ENCODE results near the gene OLFM2.
"Not testable (repeated sequence)": the region's sequence is repeated elsewhere in the genome, so short reads cannot be mapped to it uniquely, and the experiment has no call there.

The OLFM2 gene

DNA sequence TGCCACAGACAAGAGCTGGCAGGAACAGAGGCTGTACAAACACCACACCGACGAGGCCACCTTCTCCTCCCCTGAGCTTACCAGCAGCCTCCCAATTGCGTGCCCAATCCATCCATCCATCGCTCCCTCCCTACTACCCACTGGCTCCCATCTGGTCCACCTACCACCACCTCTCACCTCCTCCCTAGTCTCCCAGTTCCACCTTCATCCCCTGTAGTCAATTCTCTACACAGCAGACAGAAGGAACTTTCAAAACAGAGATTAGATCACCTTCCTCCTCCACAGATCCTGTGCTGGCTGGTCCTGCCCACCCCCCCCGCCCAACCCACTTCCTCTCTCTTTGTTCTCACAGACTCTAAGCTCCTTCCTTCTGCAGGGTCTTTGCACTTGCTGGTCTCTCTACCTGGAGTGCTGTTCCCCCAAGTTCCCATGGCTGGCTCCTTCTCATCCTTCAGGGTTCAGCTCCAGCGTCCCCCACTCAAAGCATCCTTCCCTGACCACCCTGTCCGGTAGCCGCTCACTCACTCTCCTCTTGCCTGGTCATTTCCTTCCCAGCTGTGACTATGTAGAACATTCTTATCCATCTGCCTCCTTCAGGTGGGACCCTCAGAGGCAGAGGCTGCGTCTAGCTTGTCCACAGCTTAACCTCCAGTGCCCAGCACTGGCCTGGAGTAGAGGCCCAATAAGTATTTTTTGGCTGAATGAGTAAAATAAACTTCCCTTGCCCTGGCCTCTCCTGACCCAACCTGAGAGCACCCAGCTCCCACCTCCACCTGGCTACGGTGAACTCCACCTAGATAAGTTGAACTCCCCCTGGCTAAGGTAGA is 78.2 kb downstream of the OLFM2 start:
- peak; percentile 5 for DNase-seq

DNA sequence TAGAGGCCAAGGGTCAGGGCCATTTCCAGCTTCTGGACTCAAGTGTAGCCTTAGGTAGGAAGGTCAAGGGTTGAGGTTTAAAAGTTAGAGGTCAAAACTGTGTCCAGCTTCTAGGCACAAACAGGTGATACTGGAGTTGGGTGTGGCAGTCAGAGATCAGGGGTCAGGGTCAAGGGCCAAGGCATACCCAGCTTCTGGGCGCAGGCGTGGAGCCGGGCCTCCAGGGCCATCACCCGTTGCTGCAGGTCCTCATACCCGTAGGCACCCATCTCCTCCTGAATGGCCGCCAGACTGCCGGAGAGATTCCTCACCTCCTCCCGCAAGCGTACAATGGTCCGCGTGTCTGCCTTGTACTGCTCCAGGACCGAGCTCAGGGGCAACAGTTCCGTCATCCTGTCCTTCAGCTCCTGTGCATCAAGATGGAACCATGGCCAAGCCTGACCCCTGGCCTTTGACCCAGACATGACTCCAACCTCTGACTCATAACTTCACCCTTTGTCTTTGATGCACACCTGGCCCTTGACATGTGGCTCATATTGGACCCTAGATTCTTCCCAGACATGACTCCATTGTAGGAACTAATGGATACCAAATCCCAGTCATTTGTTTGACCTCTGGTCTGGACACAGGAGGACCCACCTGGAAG is 79.1 kb downstream of the OLFM2 start:
- DNase-seq, result no peak

DNA sequence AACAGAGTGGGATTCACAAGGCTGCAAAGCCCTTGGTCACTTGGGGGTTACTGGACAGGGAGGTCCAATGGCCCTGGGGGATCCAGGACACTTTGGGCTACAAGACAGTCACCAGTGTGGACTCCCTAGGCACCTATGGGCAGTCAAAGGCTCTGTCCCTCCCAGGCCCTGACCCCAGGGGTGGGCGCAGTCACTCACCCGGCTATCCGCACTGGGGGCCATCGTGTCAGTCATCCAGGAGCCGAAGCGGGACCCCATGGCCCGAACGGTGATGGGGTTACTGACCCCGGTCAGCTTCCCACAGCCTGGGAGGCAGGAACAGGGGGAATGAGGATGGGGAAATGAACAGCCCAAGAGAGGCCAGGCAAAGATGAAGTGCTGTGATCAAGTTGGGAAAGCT is 79.7 kb downstream of the OLFM2 start:
- DNase-seq, result no peak

DNA sequence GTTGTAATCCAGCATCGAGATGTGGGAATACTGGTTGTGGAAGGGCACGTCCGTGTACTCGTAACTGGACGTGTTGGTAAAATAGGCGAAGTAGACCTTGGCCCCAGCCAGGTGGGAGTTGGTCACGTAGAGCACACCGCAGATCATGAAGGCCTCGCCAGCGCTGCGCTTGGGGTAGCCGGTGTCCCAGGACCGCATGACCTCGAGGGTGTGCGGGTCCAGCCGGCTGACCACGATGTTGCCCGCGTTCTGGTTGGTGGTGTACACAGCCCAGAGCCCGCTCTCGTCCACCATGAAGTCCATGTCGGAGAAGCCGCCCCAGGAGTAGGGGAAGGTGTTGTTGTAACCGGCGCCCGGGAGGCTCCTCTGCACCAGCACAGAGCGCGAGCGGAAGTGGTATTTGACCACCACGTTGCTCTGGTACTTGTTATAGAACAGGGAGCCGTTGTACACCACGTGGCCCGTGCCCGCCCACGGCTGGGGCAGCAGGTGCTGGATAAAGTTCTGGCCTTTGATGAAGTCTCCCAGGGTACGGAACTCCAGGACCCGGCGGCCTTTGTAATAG is 82.0 kb downstream of the OLFM2 start:
- no peak for DNase-seq

DNA sequence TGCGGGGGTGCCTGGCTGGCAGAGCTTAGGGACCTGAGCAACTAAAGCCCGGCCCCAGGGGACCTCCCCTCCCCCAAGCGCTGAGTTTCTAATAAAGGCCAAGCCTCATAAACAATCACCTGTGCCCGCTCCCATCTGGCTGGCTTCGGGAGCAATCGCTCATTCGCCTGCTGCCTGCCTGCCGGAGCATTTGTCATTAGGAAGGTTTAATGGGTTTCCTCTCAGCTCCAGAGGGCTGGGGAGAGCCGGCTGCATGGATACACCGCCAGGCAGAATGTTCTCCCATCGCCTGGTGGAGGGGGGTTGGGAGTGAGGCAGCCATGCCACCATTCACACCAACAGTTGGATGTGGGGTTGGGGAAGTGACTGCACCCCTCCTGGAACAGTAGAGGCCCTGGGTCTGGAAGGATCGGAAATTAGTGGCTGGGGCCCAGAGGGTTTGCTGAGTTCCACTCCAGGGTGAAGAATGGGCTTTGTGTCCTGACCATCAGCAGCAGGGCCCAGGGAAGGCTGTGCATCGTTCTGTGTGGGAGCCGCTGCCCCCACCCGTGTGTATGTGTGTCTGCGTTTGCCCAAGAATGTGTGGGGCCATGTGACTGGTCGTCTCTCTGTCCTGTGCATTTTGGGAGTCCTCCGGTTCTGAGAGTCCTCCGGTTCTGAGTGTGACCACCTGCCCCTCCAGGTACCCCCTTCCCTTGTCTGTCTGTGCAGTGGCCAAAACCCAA is 85.9 kb downstream of the OLFM2 start:
- DNase-seq, result no peak

DNA sequence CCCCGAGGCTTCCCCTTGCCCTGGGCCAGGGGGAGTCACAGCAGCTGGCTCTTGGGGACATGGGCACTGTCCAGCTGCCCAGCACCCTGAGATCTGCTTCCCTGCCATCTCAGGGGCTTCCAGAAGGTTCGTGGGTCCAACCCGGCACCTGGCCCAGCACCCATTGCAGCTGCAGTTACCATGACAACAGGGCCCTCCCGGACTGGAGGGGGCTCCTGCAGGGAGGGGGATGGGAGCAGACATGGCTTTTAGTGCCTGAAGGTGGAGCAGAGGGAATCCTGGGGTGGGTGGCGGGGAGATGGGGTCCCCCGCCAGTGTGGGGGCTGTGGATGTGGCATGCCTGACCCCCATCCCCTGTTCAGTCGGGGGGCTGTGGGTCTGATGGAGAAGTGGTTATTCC is 86.5 kb downstream of the OLFM2 start:
- no peak for DNase-seq

DNA sequence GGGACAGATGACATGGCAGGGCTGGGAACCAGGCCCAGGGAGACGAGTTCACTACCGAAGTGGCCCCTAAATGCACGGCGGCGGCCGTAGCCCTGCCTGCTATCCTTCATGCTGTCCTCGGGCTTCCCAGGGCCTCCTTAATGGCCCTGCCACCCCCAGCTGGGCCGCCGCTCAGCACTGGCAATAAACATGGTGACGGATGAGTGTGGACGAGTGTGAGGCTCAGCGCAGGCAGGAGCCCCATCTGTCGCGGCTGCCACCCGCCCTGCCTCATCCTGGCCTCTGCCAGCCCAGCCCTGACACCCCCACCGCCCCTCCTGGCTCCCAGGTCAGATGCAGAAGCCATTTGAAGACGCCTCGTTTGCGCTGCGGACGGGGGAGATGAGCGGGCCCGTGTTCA is 87.6 kb downstream of the OLFM2 start:
- DNase-seq, result no peak

DNA sequence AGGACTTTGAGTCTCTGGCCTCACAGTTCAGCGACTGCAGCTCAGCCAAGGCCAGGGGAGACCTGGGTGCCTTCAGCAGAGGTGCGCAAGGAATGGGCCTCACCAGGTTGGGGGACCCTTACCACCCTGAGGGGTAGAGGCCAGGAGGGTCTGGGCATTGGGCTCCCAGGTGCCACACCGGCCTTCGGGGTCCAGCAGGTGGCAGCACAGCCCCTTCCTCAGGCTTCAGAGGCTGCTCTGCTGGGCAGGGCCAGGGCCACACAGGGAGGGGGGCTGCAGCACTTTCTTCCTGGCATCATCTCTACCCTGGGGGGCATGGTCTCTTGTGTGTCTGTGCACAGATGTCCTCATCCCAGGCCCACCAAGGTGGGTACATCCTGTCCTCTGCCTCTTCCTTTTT is 88.3 kb downstream of the OLFM2 start:
- peak; percentile 26 for DNase-seq

DNA sequence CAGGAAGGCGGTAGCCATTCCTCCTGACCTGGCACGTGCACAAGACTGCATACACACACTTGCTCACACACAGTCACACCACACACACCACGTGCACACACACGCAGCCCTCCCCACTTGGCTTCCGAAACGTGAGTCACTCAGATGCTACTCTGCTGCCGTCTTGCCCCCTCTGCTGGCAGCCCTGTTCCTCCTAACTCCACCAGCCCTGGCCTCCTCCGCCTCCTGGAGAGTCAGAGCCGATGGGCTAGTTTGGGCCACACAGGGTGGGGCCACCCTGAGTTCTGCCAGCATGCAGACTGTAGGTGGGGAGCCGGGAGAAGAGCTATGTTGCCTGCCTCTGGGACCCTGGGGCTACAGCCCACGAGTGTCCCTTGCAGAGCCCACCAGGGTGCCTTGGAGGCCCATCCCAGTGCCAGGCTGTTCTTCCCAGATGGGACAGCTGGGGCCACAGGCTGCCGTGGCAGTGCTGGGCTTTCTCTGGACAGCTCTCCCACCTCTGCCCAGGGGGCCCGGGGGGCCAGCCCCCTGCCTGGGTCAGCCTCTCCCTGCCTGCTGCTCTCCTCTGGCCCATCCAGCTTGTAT is 89.1 kb downstream of the OLFM2 start:
- peak; percentile 16 for DNase-seq

DNA sequence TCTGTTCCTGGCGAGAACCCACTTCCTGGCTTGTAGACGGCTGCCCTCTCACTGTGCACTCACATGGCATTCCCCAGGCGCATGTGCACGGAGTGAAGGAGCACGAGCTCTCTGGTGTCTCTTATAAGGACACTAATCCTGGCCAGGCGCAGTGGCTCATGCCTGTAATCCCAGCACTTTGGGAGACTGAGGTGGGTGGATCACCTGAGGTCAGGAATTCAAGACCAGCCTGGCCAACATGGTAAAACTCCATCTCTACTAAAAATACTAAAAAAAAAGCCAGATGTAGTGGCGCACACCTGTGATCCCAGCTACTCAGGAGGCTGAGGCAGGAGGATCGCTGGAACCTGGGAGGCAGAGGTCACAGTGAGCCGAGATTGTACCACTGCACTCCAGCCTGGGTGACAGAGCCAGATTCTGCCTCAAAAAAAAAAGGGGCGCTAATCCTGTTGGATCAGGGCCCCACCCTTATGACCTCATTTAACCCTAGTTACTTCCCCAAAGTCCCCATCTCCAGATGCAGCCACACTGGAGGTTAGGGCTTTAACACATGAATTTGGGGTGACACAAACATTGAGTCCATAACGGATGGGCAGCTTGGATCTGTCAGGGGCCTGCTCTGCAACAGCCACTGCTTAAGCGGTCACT is 92.6 kb downstream of the OLFM2 start:
- DNase-seq, result not testable (repeated sequence)

DNA sequence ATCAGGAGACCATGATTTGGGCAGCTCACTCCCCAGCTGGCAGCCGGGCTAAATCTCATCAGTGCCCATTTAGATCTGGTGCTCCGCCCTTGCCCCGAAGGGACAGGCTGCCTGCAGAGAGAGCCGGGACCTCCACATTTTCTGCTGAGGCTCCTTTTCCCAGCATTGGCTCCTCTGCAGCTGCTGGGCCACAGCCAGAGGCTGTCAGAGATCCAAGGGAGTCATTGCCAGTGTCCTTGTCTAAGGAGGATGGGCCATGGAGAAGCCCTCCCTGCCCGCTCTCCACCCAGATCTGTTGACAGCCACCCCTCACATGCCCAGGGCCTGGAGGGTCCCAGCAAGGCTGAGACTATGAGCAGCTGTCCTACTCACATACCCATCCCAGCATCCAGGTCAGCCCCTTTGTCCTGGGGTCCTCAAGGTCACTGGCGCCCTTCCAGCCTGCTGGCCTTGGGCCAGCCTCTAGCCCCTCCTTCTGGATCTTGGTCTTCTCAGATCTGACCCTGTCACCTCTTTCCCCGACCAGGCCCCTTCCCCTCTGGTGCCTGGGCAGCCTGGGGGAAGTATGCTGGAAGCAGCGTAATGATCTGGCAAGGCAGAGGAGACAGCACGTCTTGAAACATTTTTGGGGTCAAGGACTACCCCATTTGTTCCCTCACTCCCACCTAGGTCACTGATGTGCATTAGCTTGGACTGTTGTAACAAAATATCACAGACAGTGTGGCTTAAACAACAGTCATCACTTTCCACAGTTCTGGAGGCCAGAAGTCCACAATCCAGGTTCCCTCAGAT is 93.3 kb downstream of the OLFM2 start:
- no peak for DNase-seq

DNA sequence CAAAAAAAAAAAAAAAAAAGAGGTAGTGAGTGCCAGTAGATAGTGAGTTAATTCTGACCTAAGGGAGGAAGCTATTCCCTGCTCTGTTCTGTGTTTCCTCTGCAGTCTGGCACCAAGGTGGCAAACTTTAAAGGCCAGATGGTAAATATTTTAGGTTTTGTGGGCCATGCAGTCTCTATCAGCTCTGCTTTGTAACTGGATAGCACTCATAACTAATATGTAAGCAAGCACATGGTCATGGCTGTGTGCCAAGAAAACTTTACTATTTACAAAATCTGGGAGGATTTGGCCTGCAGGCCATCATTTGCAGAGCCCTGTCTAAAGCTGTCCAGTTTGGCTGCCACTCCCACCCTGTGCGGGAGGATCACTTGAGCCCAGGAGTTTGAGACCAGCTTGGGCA is 96.9 kb downstream of the OLFM2 start:
- DNase-seq, result no peak

DNA sequence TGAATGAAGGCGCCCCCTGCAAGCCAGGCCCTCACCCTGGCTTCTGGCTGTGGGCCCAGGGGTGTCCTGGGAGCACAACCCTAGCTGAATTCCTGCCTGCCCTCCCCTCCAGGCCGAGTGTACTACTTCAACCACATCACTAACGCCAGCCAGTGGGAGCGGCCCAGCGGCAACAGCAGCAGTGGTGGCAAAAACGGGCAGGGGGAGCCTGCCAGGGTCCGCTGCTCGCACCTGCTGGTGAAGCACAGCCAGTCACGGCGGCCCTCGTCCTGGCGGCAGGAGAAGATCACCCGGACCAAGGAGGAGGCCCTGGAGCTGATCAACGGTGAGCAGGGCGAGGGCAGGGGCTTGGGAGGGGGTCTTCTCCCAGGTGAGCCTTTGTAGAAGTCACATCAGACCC is 98.0 kb downstream of the OLFM2 start:
- no peak for DNase-seq

DNA sequence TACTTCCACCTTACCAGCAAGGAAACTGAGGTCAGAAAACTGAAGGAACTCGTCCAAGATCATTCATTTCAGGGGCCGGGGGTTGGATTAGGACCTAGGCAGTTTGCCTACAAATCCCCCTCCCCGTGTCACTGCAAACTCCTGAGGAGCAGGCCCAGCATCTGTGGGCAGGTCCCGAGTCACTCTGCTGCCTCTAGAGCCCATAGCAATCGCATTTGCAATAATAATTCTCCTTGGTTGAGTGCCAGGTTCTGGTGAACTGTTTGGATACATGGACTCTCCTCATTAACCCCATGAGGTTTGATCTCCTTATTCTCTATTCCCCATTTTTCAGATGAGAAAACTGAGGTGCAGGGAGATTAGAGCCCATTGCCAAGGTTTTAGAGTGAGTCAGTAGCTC is 100.3 kb downstream of the OLFM2 start:
- DNase-seq, result no peak

DNA sequence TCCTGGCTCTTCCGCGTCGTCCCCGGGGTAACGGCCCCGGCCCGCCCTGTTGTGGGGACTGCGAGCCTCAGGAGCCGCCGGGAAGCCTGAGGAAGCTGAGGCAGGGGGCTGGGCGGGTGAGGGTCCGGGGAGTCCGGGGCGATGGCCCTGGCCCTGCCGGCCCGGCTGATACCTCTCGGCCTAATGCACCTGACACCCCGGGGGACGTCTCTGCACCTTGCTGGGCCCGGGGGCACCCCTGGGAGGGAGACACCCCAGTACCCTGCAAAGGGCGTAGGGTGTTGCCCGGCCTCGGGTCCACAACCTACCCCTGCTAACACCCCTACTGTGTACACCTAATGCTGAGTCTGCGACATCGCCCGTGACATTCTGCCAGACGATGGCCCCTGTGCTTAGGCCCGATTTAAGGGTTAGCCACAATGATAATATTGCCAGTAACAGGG is 100.8 kb downstream of the OLFM2 start:
- DNase-seq, result no peak

DNA sequence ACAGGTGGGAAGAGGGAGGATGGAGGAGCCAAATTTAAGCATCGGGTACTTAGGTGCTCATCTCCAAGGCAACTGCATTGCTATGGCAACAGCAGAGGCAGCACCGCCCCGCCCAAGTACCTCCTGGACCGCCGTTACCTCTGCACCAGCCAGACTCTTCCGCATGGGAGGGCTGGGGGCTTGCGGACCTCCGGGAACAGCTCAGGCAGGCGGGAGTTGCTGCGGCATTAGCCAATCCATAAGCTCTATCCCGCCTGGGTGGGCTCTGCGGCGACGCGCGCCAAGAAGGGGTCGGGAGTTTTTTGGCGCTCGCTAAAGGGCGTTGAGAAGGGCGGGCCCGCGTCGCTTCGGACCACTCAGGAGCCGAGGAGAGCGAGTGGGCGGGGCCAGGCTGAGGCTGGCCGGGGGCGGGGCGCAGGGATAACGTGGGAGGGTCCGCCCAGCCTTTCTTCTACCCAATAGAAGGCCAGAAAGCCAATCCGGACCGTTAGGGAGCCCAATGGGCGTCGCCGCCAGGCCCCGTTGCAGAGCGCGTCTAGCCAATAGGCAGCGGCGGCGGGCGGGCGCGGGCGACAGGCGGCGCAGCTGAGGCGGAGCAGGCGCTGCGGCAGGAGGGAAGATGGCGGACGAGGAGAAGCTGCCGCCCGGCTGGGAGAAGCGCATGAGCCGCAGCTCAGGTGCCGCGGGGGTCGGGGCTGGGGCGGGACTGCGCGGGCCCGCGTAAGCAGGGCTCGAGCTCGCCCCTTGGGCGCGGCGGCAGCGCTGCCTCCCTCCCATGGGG is 101.4 kb downstream of the OLFM2 start, which contains the start of gene PIN1:
Gene PIN1, plus strand, starts transcription at position 593 of the 781 bp plus-strand sequence. Its CDS starts 27 bp downstream, at position 620.
- DNase-seq, result peak; percentile 99

DNA sequence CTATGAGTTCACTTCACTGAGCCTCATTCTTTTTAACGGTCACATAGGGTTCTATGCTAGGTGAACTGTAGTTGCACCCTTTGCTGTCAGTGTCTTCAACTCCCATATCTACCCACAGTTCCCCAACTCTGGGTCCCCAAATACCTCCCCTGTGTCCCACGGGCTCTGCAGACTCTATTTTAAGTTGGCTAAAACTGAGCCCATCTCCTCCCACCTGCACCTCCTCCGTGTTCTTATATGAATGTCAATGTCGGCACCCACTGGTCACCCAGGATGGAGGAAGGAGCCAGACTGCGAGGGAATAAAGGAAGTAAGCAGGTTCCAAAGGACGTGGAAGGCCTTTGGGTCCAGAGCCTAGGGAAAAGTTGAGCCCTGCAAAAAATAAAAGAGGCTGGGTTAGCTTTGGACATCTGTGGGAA is 102.0 kb downstream of the OLFM2 start:
- no peak for DNase-seq

DNA sequence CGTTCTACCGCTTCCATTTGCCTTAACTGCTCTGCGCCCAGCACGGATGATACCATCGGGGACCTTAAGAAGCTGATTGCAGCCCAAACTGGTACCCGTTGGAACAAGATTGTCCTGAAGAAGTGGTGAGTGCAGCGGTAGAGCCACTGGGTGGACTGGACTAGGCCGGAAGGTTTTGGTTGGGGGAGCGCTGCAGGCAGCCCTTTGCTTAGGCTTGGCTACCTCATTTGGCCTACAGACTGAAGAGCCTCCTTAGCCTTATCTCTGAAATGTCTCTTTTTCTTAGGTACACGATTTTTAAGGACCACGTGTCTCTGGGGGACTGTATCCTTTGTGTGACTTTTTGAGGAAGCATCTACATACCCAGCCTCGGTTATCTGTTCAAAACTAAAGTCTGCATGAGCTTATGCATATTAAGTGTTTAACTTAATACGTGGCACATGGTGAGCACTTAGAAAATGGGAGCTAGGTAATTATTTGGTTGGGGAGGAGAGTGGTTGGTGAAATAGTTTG is 107.7 kb downstream of the OLFM2 start:
- DNase-seq, result no peak

DNA sequence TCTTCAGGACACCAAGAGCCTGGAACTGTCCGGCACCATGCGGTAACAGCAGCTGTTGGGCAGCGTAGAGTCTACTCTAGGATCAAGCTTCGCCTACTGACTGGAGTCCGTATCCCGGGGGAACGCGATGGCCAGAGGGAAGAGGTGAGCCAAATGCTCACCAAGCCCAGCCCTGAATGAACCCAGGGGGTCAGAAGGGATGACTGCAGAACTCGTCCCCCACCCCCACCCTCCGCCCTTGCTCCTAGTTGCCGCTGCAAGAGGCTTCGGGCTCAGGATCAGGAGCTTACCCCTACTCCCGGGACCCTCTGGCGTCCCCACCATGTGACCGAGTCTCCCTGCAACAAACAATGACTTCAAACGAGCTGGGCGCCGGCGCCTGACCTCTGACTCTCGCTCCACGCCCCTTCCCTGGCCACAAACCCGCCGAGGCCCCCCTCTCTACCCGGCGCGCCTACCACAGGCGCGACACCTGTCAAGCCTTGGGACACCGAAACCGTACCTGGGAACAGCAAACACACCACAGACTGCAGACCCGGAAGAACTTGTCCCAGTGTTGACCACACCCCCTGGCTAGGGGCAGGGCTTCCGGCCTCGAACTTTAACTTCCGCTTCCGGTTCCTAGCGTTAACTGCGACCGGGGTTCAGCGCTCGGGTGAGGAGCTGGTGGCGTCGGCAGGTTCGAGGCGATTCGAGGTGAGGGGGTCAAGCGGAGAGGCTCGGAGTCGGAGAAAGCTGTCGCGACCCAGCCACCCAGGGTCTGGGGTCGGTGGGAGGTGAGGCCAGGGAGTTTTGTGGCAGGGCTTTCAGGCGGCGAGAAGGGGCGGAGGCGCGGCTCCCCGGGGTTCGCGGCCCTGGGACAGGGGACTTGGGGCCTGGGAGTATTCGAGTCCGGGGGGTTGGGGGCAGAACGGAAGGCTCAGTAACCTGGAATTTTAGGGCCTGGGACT is 108.8 kb downstream of the OLFM2 start, which contains the start of gene UBL5:
Gene UBL5, plus strand, starts transcription at position 630 of the 950 bp plus-strand sequence. CDS start 420 bp downstream, outside the sequence.
- peak; percentile 89 for DNase-seq
